Breast epithelium (tissue), 3 donors: ENCODE data around the gene AGRN.

Source experiments
- POLR2A ChIP-seq: fragments of 450-650 bp; IDR thresholded peaks from one replicate; pipeline ENCODE4 v1.6.1; 2016; ENCODE audit warnings: antibody characterized with exemption, mild to moderate bottlenecking, moderate library complexity
- POLR2AphosphoS5 ChIP-seq, 3 donors: sonication (generic); formaldehyde crosslinking; IDR thresholded peaks; one replicate each; pipeline ENCODE4 v1.6.1; 2017; ENCODE audit warnings: antibody characterized with exemption in 3 of 3
- TF ChIP-seq, protein P1 (sequence below), 3 donors: fragments of 450-650 bp; IDR thresholded peaks; one replicate each; pipeline ENCODE4 v1.5.1; 2016 to 2017; ENCODE audit warnings: antibody characterized with exemption in 3 of 3, mild to moderate bottlenecking in 3 of 3, moderate library complexity in 3 of 3

DNA sequence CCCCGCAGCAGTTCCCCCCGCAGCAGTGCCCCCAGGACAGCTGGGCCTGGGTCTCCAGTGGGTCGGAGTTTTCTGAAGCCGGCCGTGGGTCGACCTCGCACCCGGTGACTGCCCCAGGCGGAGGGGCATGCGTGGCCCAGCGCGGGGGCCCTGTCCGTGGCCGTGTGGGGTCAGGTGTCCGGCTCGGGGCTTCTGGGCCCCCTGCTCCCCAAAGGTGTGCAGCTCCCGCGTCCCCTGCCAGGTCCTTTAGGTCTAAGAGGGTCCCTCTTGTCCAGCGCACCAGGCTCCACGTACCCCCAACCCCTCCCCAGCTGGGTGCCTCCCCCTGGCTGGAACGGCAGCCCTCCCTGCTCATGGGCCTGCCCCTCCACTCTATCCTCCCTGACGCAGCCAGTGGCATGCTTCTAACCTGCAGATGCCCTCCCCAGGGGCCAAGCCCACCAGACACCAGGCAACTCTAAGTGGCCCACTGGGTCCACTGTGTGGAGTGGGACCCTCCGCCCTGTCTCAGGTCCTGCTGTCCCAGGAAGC lies 14.1 kb upstream of the AGRN start:
- TF ChIP-seq, protein P1, sequence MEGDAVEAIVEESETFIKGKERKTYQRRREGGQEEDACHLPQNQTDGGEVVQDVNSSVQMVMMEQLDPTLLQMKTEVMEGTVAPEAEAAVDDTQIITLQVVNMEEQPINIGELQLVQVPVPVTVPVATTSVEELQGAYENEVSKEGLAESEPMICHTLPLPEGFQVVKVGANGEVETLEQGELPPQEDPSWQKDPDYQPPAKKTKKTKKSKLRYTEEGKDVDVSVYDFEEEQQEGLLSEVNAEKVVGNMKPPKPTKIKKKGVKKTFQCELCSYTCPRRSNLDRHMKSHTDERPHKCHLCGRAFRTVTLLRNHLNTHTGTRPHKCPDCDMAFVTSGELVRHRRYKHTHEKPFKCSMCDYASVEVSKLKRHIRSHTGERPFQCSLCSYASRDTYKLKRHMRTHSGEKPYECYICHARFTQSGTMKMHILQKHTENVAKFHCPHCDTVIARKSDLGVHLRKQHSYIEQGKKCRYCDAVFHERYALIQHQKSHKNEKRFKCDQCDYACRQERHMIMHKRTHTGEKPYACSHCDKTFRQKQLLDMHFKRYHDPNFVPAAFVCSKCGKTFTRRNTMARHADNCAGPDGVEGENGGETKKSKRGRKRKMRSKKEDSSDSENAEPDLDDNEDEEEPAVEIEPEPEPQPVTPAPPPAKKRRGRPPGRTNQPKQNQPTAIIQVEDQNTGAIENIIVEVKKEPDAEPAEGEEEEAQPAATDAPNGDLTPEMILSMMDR (IDR thresholded peaks at IDR 0.05), result no peak
- no peak for TF ChIP-seq POLR2A
- no peak for TF ChIP-seq POLR2AphosphoS5 (IDR thresholded peaks at IDR 0.05)
